ENCODE measurements around the gene CLRN3.

Gene CLRN3

GRCh38 chr10:127911867-127912257, 19.1 kb upstream of the CLRN3 start:
- no peak for TF ChIP-seq CTCF (IDR thresholded peaks at IDR 0.05; ENCODE audit: insufficient read depth, low read depth, low read length, missing control alignments)
- DNase-seq (ENCODE audit: low read depth): no peak

GRCh38 chr10:127911218-127911866, 18.6 kb upstream of the CLRN3 start:
- no peak for TF ChIP-seq CTCF (IDR thresholded peaks at IDR 0.05; ENCODE audit: insufficient read depth, low read depth, low read length, missing control alignments)
- no peak overlapping the region for H3K4me3 ChIP-seq (ENCODE audit: low read depth, low read length)
- DNase-seq (ENCODE audit: low read depth): no peak

More at GRCh38 chr10:127911867-127912257, 19.1 kb upstream of the CLRN3 start:
- H3K4me3 ChIP-seq (ENCODE audit: low read depth, low read length): no peak overlapping the region

- no peak for TF ChIP-seq CTCF (IDR thresholded peaks at IDR 0.05; ENCODE audit: insufficient read depth, low read depth, low read length, missing control alignments)
- no peak overlapping the region for H3K4me3 ChIP-seq (ENCODE audit: low read depth, low read length)
- DNase-seq (ENCODE audit: low read depth): no peak
Measured at GRCh38 chr10:127910464-127910770, 17.7 kb upstream of the CLRN3 start.

GRCh38 chr10:127909716-127910463, 17.1 kb upstream of the CLRN3 start:
- TF ChIP-seq CTCF (IDR thresholded peaks at IDR 0.05; ENCODE audit: insufficient read depth, low read depth, low read length, missing control alignments): no peak
- H3K4me3 ChIP-seq (ENCODE audit: low read depth, low read length): no peak overlapping the region
- no peak for DNase-seq (ENCODE audit: low read depth)

- TF ChIP-seq CTCF (IDR thresholded peaks at IDR 0.05; ENCODE audit: insufficient read depth, low read depth, low read length, missing control alignments): no peak
- DNase-seq (ENCODE audit: low read depth): no peak
Measured at GRCh38 chr10:127908959-127909267, 16.2 kb upstream of the CLRN3 start.

GRCh38 chr10:127908106-127908958, 15.6 kb upstream of the CLRN3 start:
- no peak for TF ChIP-seq CTCF (IDR thresholded peaks at IDR 0.05; ENCODE audit: insufficient read depth, low read depth, low read length, missing control alignments)
- no peak for DNase-seq (ENCODE audit: low read depth)
- no peak overlapping the region for H3K4me3 ChIP-seq (ENCODE audit: low read depth, low read length)

More at GRCh38 chr10:127908959-127909267, 16.2 kb upstream of the CLRN3 start:
- no peak overlapping the region for H3K4me3 ChIP-seq (ENCODE audit: low read depth, low read length)
